Muscle of arm (tissue), 12 donors: ENCODE results near the gene RAB3C. TPM values are rescaled to one million over a fixed set of nuclear protein-coding genes. Genes with fewer than 3 reads are reported as not detected.

Experiments
- DNase-seq: peaks from one replicate; pipeline ENCODE4 v3.0.0-alpha.2; 2013
- polyA plus RNA-seq, 12 donors: library from polyadenylated mRNA; unstranded; fragments of 120-200 nt; gene quantifications; one replicate each; pipeline ENCODE4 v1.2.1, GENCODE V29; 2013; ENCODE audit not compliant: insufficient read length in 12 of 12

The RAB3C gene
- polyA plus RNA-seq, 12 donors: 0.05 to 1.2 (median 0.27) TPM; not detected in 1

- DNase-seq: no peak
Measured at GRCh38 chr5:58885260-58885659, 302.4 kb downstream of the RAB3C start.

- peak; percentile 52 for DNase-seq
Measured at GRCh38 chr5:58886315-58887207, 303.7 kb downstream of the RAB3C start.

- no peak for DNase-seq
Measured at GRCh38 chr5:58887311-58887710, 304.4 kb downstream of the RAB3C start.

GRCh38 chr5:58887721-58888409 is 305.0 kb downstream of the RAB3C start:
- no peak for DNase-seq

- DNase-seq: no peak
Measured at GRCh38 chr5:58890265-58890664, 307.4 kb downstream of the RAB3C start.

- no peak for DNase-seq
Measured at GRCh38 chr5:58890701-58891085, 307.8 kb downstream of the RAB3C start.

- DNase-seq: peak; percentile 70
Measured at GRCh38 chr5:58891086-58891970, 308.5 kb downstream of the RAB3C start.

- DNase-seq: no peak
Measured at GRCh38 chr5:58891971-58892343, 309.1 kb downstream of the RAB3C start.

- DNase-seq: no peak
Measured at GRCh38 chr5:58893551-58893950, 310.7 kb downstream of the RAB3C start.

- no peak for DNase-seq
Measured at GRCh38 chr5:58898006-58898405, 315.1 kb downstream of the RAB3C start.

- DNase-seq: no peak
Measured at GRCh38 chr5:58898538-58898937, 315.7 kb downstream of the RAB3C start.

GRCh38 chr5:58901271-58901670 is 318.4 kb downstream of the RAB3C start:
- DNase-seq: no peak

- no peak for DNase-seq
Measured at GRCh38 chr5:58902305-58902704, 319.4 kb downstream of the RAB3C start.

- DNase-seq: no peak
Measured at GRCh38 chr5:58902765-58903164, 319.9 kb downstream of the RAB3C start.

GRCh38 chr5:58904737-58905136 is 321.9 kb downstream of the RAB3C start:
- DNase-seq: no peak

GRCh38 chr5:58905944-58906343 is 323.1 kb downstream of the RAB3C start:
- DNase-seq: no peak

Other genes with a start within 250 kb of the RAB3C start
- gene PLK2, start 123.0 kb upstream of the RAB3C start, polyA plus RNA-seq: 100 to 1,000 TPM in 6 of 12 donors, 10 to 100 TPM in 6; 47.8 to 352 (median 99.9) TPM
- 1 to 10 TPM in 4 of 12 donors, under 1 TPM in 6, not detected in 2; 0.13 to 6.5 (median 0.77) TPM for gene GAPT, start 91.6 kb upstream of the RAB3C start, polyA plus RNA-seq